HG03439 (cell line): ENCODE data around the gene LEKR1.
A peak's percentile ranks its signal among the peaks of the same experiment; 100 is the strongest.

Experiments
- ATAC-seq: cut with Tn5 transposase; IDR thresholded peaks from one replicate; pipeline ENCODE4 v1.9.1; 2021; ENCODE audit warnings: mild to moderate bottlenecking, moderate library complexity; ENCODE audit not compliant: unreplicated experiment

Gene LEKR1

GRCh38 chr3:157074981-157075380, 248.8 kb downstream of the LEKR1 start:
- ATAC-seq: no peak

- ATAC-seq: no peak
Measured at GRCh38 chr3:157075693-157076420, 249.7 kb downstream of the LEKR1 start.

DNA sequence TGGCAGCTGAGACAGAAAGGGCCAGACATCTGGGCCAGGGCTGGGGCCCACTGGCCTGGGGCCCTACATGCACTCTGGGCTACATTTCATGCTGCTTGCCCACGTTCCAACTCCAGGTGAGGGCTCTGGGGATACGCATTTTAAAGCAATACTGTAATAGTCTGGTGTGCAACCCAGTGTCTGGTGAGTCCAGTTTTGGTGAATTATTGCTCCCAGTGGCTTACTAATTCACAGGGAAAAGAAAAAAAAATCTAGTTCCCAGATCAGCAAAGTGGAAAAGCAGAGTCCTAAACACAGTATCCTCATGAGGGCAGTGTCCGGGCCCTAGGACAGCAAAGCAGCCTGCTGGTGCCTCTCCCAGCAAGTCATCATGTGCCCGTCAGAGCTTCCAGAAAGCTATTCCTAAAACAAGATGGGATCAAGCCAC, 251.4 kb downstream of the LEKR1 start:
- ATAC-seq: no peak

GRCh38 chr3:157078131-157078810, 252.1 kb downstream of the LEKR1 start:
- ATAC-seq: no peak

DNA sequence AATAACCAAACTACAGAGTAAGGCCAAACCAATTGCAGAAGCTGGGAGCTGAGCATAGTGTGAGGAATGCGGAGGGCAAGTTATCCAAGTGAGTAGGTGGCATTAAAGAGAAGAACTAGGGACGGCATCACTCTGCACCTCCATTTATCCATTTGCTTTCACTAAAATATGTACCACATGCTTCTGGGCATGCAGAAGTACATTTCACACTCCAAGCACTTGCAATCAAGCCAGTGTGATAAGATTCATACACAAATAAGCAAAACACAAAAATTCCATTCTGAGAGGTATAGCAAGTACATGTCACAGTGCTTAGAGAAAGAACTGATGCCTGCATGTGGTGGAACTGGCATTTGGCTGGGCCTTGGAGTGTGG, 252.6 kb downstream of the LEKR1 start:
- ATAC-seq: no peak

- no peak for ATAC-seq
Measured at GRCh38 chr3:157079676-157080369, 253.7 kb downstream of the LEKR1 start.

DNA sequence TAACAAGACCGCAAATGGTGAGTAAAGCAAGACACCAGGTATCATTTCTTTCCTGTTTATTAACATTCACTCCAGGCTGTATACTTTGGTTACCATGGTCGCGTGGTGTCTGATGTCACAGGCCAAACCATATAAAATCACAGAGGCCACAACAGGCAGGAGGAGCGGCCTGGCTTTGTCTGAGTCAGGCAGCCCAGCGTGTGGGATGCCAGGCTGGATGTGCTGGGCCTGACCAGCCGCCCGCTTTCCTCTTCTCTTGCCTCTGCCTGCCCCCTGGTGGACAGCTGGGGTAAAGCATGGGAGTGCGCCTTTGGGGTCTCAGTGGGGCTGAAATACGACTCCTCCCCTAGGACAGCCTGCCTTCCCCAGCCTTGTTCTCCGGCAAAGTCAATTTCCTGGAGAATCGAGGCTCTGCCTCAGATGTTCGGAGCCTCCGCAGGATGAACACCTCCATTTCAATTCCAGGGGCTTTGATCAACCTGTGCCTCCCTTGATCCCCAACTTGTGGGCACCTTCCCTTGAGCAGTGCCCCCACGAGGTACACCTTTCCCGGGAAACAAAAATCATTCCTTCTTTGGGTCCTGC, 255.6 kb downstream of the LEKR1 start:
- peak; percentile 81 for ATAC-seq

DNA sequence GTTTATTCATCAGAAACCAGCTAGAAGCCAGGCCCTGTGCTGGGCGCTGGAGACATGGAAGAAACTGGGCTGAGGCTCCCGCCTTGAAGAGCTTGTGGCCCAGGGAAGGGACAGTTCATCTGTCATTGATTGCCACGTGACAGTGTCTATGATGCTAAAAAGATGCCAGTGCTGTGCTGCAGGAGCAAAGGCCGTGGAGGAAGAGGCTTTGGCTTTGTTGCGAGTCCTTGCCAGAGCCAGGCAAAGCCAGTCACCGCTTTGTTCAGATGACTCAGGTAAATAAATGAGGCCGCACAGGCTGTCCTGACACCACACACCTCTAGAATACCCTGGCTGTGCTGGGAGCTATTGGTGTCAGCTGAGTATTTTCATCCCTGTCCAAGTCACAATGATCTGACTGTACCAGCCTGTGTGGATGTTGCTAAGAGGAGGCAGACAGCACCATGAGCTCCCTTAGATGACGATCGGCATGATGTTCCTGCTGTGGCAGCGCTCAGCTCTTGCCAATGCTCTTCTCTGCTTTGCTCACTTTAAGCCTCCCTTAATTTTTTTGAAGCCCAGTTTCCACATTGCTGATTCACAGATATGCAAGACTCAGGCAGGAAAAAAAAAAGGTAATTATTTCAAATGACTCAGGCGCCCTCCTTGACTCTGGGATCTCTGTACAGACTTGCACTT, 256.3 kb downstream of the LEKR1 start:
- ATAC-seq: peak; percentile 3

GRCh38 chr3:157083824-157084223, 257.7 kb downstream of the LEKR1 start:
- no peak for ATAC-seq

GRCh38 chr3:157086060-157086750, 260.1 kb downstream of the LEKR1 start:
- no peak for ATAC-seq

- ATAC-seq: no peak
Measured at GRCh38 chr3:157086775-157087174, 260.6 kb downstream of the LEKR1 start.

- ATAC-seq: no peak
Measured at GRCh38 chr3:157087373-157087772, 261.2 kb downstream of the LEKR1 start.

DNA sequence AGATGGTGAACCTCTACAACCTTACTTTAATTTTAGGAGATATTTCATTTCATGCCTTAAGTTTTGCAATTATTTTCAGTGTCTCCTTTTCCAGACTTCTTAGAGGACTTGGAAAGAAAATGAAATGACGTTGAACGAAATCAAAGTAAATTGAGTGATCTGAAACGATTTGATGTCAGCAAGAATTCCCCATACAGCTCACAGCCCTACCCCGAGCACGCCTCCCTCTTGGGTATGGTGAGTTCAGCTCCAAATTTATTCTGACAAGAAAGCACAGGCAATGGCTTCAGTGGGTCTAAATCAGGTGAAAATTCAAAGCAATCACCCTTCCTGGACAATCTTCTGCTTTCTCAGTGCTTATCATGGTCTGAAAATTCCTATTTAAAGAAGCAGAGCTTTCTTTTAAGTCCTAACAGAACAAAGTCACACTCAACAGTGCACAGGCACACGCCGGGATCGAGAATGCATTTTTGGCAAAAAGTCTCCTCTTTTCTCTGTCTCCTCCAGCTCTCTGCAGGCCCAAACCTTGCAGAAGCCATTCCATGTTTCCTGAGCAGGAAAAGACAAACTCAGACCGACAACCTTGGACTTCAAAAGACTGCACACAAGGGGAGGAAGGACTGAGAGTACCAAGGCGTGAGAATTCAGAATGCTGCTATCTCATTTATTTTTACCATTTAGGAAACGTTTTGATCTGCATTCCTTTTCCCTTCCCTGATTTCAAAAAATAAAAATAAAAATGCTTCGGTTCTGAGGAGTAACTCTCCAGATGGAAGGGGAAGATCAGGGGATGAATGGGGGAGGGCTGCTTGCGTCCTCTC, 261.8 kb downstream of the LEKR1 start:
- no peak for ATAC-seq

GRCh38 chr3:157088601-157089454, 262.7 kb downstream of the LEKR1 start:
- peak; percentile 76 for ATAC-seq

DNA sequence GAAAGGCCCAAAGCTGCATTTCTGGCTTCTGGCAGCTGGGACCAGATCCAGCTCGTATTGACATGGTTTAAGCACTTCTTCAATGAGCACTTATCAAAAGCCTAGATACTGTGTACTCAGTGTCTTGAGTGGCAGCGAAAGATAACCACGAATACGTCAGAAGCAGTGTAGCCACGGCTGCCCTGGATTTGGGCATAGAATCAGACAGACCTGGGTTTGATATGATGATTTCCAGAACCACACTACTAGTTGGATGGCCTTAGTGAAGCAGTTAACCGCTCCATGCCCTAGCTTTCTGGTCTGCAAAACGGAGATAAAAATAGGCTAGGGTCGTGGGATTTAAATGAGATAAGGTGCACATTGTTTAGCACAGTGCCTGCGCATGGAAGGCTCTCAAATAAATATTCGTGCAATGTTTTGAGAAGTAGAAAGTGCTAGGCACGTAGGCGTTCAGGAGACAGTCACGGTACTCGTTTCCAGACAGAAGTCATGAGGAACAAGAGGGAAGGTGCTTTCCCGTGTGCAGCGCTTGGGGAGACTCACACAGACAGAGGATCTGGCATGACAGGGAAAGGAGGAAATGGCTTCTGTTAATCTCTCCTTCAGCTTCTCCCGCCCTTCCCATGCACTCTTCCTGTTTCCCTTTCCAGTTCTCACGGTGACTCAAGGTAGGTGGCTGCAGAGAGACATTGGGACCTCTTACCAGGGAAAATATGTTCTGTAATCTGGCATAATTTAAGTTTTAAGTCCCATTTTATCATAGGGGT, 263.5 kb downstream of the LEKR1 start:
- peak; percentile 20 for ATAC-seq

GRCh38 chr3:157091083-157091833, 265.1 kb downstream of the LEKR1 start:
- ATAC-seq: no peak

GRCh38 chr3:157092230-157092629, 266.1 kb downstream of the LEKR1 start:
- ATAC-seq: no peak
